Measurements from ENCODE around the gene MALT1.

Gene MALT1

GRCh38 chr18:58653814-58654509 lies 17.3 kb upstream of the MALT1 start:
- TF ChIP-seq CTCF (IDR thresholded peaks at IDR 0.05; ENCODE audit: control insufficient read depth, extremely low read depth, insufficient read depth) = no peak
- DNase-seq (ENCODE audit: low read depth) = no peak
- no peak overlapping the region for H3K4me3 ChIP-seq (ENCODE audit: low read depth, low read length)

GRCh38 chr18:58654896-58655614 lies 16.2 kb upstream of the MALT1 start:
- no peak for DNase-seq (ENCODE audit: low read depth)
- no peak overlapping the region for H3K4me3 ChIP-seq (ENCODE audit: low read depth, low read length)
- TF ChIP-seq CTCF (IDR thresholded peaks at IDR 0.05; ENCODE audit: control insufficient read depth, extremely low read depth, insufficient read depth) = no peak

GRCh38 chr18:58657081-58657480 lies 14.2 kb upstream of the MALT1 start:
- no peak for TF ChIP-seq CTCF (IDR thresholded peaks at IDR 0.05; ENCODE audit: control insufficient read depth, extremely low read depth, insufficient read depth)
- no peak for DNase-seq (ENCODE audit: low read depth)
- no peak overlapping the region for H3K4me3 ChIP-seq (ENCODE audit: low read depth, low read length)

- no peak overlapping the region for H3K4me3 ChIP-seq (ENCODE audit: low read depth, low read length)
- no peak for TF ChIP-seq CTCF (IDR thresholded peaks at IDR 0.05; ENCODE audit: control insufficient read depth, extremely low read depth, insufficient read depth)
- DNase-seq (ENCODE audit: low read depth) = no peak
Measured at GRCh38 chr18:58657494-58657893, 13.8 kb upstream of the MALT1 start.

GRCh38 chr18:58659691-58660090 lies 11.6 kb upstream of the MALT1 start:
- TF ChIP-seq CTCF (IDR thresholded peaks at IDR 0.05; ENCODE audit: control insufficient read depth, extremely low read depth, insufficient read depth) = no peak
- no peak overlapping the region for H3K4me3 ChIP-seq (ENCODE audit: low read depth, low read length)
- DNase-seq (ENCODE audit: low read depth) = no peak

GRCh38 chr18:58660915-58661314 lies 10.3 kb upstream of the MALT1 start:
- no peak for DNase-seq (ENCODE audit: low read depth)
- no peak overlapping the region for H3K4me3 ChIP-seq (ENCODE audit: low read depth, low read length)
- TF ChIP-seq CTCF (IDR thresholded peaks at IDR 0.05; ENCODE audit: control insufficient read depth, extremely low read depth, insufficient read depth) = no peak

Data from LNCaP clone FGC (cell line).